MM.1S (cell line): Measurements from ENCODE around the gene CTNNBIP1.

ENCODE experiments used
- EZH2 ChIP-seq: fragments of 300-600 bp; sonication (generic); optimal IDR thresholded peaks from 2 replicates; pipeline ENCODE3; 2017; ENCODE audit warnings: low read depth, mild to moderate bottlenecking, antibody characterized with exemption, low read length, mixed read lengths
- EZH2phosphoT487 ChIP-seq: fragments of 300-600 bp; sonication (generic); IDR thresholded peaks from 2 replicates; pipeline ENCODE4 v1.6.1; 2018; ENCODE audit warnings: antibody characterized with exemption, low read length
- TF ChIP-seq, protein P1 (sequence below): fragments of 300-600 bp; sonication (generic); IDR thresholded peaks from 2 replicates; pipeline ENCODE4 v1.5.1; 2016; ENCODE audit warnings: antibody characterized with exemption, low read length, mixed read lengths

- TF ChIP-seq, protein P1, sequence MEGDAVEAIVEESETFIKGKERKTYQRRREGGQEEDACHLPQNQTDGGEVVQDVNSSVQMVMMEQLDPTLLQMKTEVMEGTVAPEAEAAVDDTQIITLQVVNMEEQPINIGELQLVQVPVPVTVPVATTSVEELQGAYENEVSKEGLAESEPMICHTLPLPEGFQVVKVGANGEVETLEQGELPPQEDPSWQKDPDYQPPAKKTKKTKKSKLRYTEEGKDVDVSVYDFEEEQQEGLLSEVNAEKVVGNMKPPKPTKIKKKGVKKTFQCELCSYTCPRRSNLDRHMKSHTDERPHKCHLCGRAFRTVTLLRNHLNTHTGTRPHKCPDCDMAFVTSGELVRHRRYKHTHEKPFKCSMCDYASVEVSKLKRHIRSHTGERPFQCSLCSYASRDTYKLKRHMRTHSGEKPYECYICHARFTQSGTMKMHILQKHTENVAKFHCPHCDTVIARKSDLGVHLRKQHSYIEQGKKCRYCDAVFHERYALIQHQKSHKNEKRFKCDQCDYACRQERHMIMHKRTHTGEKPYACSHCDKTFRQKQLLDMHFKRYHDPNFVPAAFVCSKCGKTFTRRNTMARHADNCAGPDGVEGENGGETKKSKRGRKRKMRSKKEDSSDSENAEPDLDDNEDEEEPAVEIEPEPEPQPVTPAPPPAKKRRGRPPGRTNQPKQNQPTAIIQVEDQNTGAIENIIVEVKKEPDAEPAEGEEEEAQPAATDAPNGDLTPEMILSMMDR: no peak
- no peak for TF ChIP-seq EZH2
- no peak for TF ChIP-seq EZH2phosphoT487
Observed at GRCh38 chr1:9840176-9840575, 69.9 kb downstream of the CTNNBIP1 start.
